Activated B cell treated with CpG ODN at 0.5 μM for 24 hours (primary cell): ENCODE measurements around the gene WWOX. TPM values are rescaled to one million over a fixed set of nuclear protein-coding genes. Genes with fewer than 3 reads are reported as not detected.

Source experiments
- ATAC-seq: fragments of 200-7000 bp; cut with Tn5 transposase; one replicate; pipeline ENCODE4 v1.10.0; 2021; ENCODE audit warnings: low read depth, mild to moderate bottlenecking, moderate library complexity
- CTCF ChIA-PET: fragments of 350-600 bp; sonication (Branson Sonifier 250); formaldehyde crosslinking; loops from one replicate; lab custom pipeline; 2021; ENCODE audit warnings: antibody characterized with exemption; lab: Charles Lee
- POLR2A ChIA-PET: fragments of 350-600 bp; sonication (Branson Sonifier 250); formaldehyde crosslinking; loops from one replicate; lab custom pipeline; 2021; ENCODE audit warnings: antibody characterized with exemption; lab: Charles Lee
- DNase-seq: peaks from one replicate; pipeline ENCODE4 v3.0.0; 2022
- H3K27ac Mint-ChIP-seq: one replicate; pipeline ENCODE4 v1.8.0; 2020; ENCODE audit warnings: mixed read lengths
- H3K27me3 Mint-ChIP-seq: one replicate; pipeline ENCODE4 v1.8.0; 2021; ENCODE audit warnings: mixed read lengths
- H3K36me3 Mint-ChIP-seq: one replicate; pipeline ENCODE4 v1.8.0; 2021; ENCODE audit warnings: low read depth, mixed read lengths
- H3K4me1 Mint-ChIP-seq: one replicate; pipeline ENCODE4 v1.8.0; 2021; ENCODE audit warnings: mixed read lengths
- H3K4me3 Mint-ChIP-seq: one replicate; pipeline ENCODE4 v1.8.0; 2020; ENCODE audit warnings: mild to moderate bottlenecking, mixed read lengths
- H3K9me3 Mint-ChIP-seq: one replicate; pipeline ENCODE4 v1.8.0; 2020; ENCODE audit warnings: mixed read lengths
- intact Hi-C: fragments of 100-400 bp; cut with micrococcal nuclease; formaldehyde crosslinking; loops from one replicate; pipeline ENCODE4 v1.15.1; 2024
- total RNA-seq: library from RNA; stranded (reverse); gene quantifications from 2 replicates; pipeline ENCODE4 v1.2.3, GENCODE V29; 2022
- TF ChIP-seq, protein P1 (sequence below): fragments of 200-600 bp; IDR thresholded peaks from one replicate; pipeline ENCODE4 v1.8.0; 2022; ENCODE audit warnings: antibody characterized with exemption, mild to moderate bottlenecking

WWOX gene
- total RNA-seq, 1 donor from 2014 or later: 22.6 TPM

- POLR2A ChIA-PET: no interaction called here
These were observed 208.5 kb downstream of the WWOX start for GRCh38 chr16:78307824-78308528.

DNA sequence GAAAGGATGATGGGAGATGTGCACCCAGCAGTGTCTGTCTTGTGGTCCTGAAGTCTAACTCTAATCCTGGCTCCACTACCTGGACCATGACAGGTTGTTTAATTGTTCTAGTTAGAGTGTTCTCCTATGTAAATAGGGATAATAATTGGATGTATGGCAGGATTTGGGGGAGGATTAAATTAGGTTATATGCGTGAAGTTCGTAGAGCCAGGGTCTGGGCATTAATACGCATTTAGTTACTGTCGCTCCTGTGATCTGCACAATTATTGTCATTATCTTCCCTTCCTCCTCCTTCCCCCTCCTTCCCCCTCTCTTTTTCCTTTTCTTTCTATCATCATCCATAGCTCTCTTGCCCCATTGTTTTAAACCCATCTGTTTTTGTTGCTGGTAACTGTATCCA, 210.3 kb downstream of the WWOX start:
- TF ChIP-seq, protein P1, sequence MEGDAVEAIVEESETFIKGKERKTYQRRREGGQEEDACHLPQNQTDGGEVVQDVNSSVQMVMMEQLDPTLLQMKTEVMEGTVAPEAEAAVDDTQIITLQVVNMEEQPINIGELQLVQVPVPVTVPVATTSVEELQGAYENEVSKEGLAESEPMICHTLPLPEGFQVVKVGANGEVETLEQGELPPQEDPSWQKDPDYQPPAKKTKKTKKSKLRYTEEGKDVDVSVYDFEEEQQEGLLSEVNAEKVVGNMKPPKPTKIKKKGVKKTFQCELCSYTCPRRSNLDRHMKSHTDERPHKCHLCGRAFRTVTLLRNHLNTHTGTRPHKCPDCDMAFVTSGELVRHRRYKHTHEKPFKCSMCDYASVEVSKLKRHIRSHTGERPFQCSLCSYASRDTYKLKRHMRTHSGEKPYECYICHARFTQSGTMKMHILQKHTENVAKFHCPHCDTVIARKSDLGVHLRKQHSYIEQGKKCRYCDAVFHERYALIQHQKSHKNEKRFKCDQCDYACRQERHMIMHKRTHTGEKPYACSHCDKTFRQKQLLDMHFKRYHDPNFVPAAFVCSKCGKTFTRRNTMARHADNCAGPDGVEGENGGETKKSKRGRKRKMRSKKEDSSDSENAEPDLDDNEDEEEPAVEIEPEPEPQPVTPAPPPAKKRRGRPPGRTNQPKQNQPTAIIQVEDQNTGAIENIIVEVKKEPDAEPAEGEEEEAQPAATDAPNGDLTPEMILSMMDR: no peak
- CTCF ChIA-PET: no interaction called here
- ATAC-seq: no peak
- no peak for DNase-seq
- POLR2A ChIA-PET: no interaction called here
- H3K4me1 Mint-ChIP-seq: peaks cover 1% of the 10 kb centered on the region
- H3K36me3 Mint-ChIP-seq: no peaks in the 10 kb centered on the region
- no peaks in the 10 kb centered on the region for H3K9me3 Mint-ChIP-seq
- intact Hi-C loops: no loop called here
- H3K4me3 Mint-ChIP-seq: no peak overlapping the region
- H3K27ac Mint-ChIP-seq: no peak overlapping the region
- no peaks in the 10 kb centered on the region for H3K27me3 Mint-ChIP-seq

More at GRCh38 chr16:78307824-78308528, 208.5 kb downstream of the WWOX start:
- no peaks in the 10 kb centered on the region for H3K36me3 Mint-ChIP-seq
- intact Hi-C loops: no loop called here
- H3K4me3 Mint-ChIP-seq: no peak overlapping the region
- DNase-seq (no peak), ATAC-seq (no peak)
- TF ChIP-seq, protein P1: no peak
- H3K27ac Mint-ChIP-seq: no peak overlapping the region
- no peaks in the 10 kb centered on the region for H3K27me3 Mint-ChIP-seq
- no peaks in the 10 kb centered on the region for H3K9me3 Mint-ChIP-seq
- CTCF ChIA-PET: no interaction called here
- H3K4me1 Mint-ChIP-seq: peaks cover 1% of the 10 kb centered on the region

DNA sequence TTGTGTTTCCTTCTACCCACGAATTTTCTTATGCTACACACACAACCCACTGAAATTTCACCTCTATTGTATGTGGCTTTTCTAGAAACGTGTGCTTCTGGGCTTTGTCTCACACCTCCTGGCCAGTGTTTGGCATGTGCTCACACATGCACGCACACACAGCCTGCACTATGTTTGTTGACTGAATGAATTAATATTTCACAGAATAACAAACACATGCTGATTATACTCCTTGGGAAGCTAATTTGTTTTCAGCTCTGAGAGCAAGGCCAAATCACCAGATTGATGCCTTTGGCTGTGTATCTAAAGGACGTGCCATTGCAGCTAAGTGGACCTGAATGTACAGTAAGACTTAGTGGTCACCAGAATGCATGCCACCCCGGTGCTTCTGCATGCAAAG, 210.7 kb downstream of the WWOX start:
- Mint-ChIP-seq H3K4me1 (peaks cover 1% of the 10 kb centered on the region), H3K36me3 (no peaks in the 10 kb centered on the region), H3K27me3 (no peaks in the 10 kb centered on the region), H3K27ac (no peak overlapping the region), H3K9me3 (no peaks in the 10 kb centered on the region), H3K4me3 (no peak overlapping the region)
- intact Hi-C loops: no loop called here
- ATAC-seq (no peak), DNase-seq (no peak)
- TF ChIP-seq, protein P1: no peak
- CTCF ChIA-PET: no interaction called here
- POLR2A ChIA-PET: no interaction called here

DNA sequence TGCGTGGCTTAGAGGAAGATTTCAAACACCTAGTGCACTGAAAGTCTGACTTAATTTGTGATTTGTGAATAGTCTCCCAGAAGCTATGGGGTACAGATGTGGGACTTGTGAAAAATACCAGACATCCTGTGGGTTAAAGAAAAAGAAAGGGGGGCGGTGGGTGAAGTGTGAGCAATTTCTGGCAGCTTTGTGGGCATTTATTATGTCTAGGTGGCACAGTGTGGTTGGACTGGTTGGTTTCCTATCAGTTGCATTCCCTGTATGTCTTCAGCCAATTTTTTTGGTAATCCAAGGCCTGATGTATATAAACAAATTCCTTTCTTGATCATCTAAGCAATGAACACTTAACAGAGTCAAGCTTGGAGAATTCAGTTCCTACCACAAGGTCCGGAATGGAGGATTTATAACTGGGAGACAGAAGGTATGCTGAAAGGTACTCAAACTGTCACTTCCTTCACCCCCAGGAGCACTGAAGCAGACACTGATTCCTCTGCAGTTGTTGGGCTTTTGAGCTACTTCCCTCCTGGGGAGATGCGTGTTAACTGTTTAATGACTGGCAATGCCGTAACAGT, 211.6 kb downstream of the WWOX start:
- H3K9me3 Mint-ChIP-seq: no peaks in the 10 kb centered on the region
- no peaks in the 10 kb centered on the region for H3K27me3 Mint-ChIP-seq
- H3K27ac Mint-ChIP-seq: no peak overlapping the region
- peaks cover 1% of the 10 kb centered on the region for H3K4me1 Mint-ChIP-seq
- ChIA-PET POLR2A (no interaction called here), CTCF (no interaction called here)
- TF ChIP-seq, protein P1: no peak
- DNase-seq: no peak
- intact Hi-C loops: no loop called here
- H3K4me3 Mint-ChIP-seq: no peak overlapping the region
- ATAC-seq: no peak
- no peaks in the 10 kb centered on the region for H3K36me3 Mint-ChIP-seq

- Mint-ChIP-seq H3K36me3 (no peaks in the 10 kb centered on the region), H3K4me3 (no peak overlapping the region), H3K27me3 (no peaks in the 10 kb centered on the region), H3K9me3 (no peaks in the 10 kb centered on the region), H3K4me1 (peaks cover 1% of the 10 kb centered on the region), H3K27ac (no peak overlapping the region)
- POLR2A ChIA-PET: no interaction called here
- TF ChIP-seq, protein P1: no peak
- no peak for DNase-seq
- CTCF ChIA-PET: no interaction called here
- intact Hi-C loops: no loop called here
- ATAC-seq: no peak
These were observed 212.4 kb downstream of the WWOX start for GRCh38 chr16:78311831-78312230.
